GM19043 (cell line): Measurements from ENCODE around the gene N4BP2.
A peak's percentile ranks its signal among the peaks of the same experiment; 100 is the strongest.

Source experiments
- ATAC-seq: cut with Tn5 transposase; IDR thresholded peaks from one replicate; pipeline ENCODE4 v1.9.1; 2021; ENCODE audit warnings: low read depth; ENCODE audit not compliant: unreplicated experiment

Gene N4BP2

GRCh38 chr4:40190465-40190864 lies 133.8 kb downstream of the N4BP2 start:
- ATAC-seq: no peak

GRCh38 chr4:40190880-40191815 lies 134.5 kb downstream of the N4BP2 start:
- ATAC-seq: no peak

GRCh38 chr4:40192114-40193015 lies 135.7 kb downstream of the N4BP2 start:
- peak; percentile 37 for ATAC-seq

GRCh38 chr4:40193016-40193571 lies 136.4 kb downstream of the N4BP2 start:
- peak; percentile 30 for ATAC-seq

GRCh38 chr4:40193578-40193977 lies 136.9 kb downstream of the N4BP2 start:
- peak; percentile 3 for ATAC-seq

- no peak for ATAC-seq
Observed at GRCh38 chr4:40194602-40195161, 138.0 kb downstream of the N4BP2 start.

- no peak for ATAC-seq
Observed at GRCh38 chr4:40195182-40196177, 138.8 kb downstream of the N4BP2 start.

GRCh38 chr4:40196272-40196671 lies 139.6 kb downstream of the N4BP2 start:
- ATAC-seq: no peak

GRCh38 chr4:40196724-40197281 lies 140.2 kb downstream of the N4BP2 start, which contains the start of gene RHOH:
Gene RHOH (plus strand): TSS chr4:40197031. CDS start chr4:40243387, 46,356 bp downstream.
- no peak for ATAC-seq

GRCh38 chr4:40197879-40198689 lies 141.4 kb downstream of the N4BP2 start:
- no peak for ATAC-seq

GRCh38 chr4:40199179-40199670 lies 142.6 kb downstream of the N4BP2 start:
- no peak for ATAC-seq

- peak; percentile 39 for ATAC-seq
Observed at GRCh38 chr4:40199999-40200874, 143.6 kb downstream of the N4BP2 start.

GRCh38 chr4:40200875-40201801 lies 144.5 kb downstream of the N4BP2 start:
- no peak for ATAC-seq

- ATAC-seq: no peak
Observed at GRCh38 chr4:40201898-40202297, 145.2 kb downstream of the N4BP2 start.

GRCh38 chr4:40202474-40202873 lies 145.8 kb downstream of the N4BP2 start:
- no peak for ATAC-seq
